GM12873 (cell line): Measurements from ENCODE around the gene MTFMT.
A peak's percentile ranks its signal among the peaks of the same experiment; 100 is the strongest.

Source experiments
- TF ChIP-seq, protein P1 (sequence below): IDR thresholded peaks from 2 replicates; pipeline ENCODE4 v1.5.1; 2012; ENCODE audit warnings: low read depth, mild to moderate bottlenecking, moderate library complexity, low read length, control low read depth; ENCODE audit not compliant: insufficient read depth; ENCODE audit errors: missing control alignments

Gene MTFMT

DNA sequence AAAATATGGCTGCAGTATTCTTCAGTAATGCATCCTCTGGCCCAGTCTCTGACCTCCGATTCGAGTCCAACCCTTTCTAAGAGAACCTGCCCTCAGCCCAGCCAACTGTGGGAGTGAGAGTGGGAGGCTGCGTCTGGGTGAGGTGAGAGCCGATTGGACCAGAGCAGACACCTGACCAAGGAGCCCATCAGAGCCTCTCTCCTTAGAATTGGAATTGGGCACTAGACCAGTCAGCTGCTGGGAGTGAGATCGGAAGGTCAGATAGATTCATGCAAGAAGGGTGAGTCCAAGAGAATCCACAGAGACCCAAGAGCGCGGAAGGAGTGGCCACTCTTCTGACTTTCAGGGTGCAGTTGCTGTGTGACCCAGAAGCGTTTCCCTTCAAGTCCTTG, 28.1 kb upstream of the MTFMT start:
- TF ChIP-seq, protein P1, sequence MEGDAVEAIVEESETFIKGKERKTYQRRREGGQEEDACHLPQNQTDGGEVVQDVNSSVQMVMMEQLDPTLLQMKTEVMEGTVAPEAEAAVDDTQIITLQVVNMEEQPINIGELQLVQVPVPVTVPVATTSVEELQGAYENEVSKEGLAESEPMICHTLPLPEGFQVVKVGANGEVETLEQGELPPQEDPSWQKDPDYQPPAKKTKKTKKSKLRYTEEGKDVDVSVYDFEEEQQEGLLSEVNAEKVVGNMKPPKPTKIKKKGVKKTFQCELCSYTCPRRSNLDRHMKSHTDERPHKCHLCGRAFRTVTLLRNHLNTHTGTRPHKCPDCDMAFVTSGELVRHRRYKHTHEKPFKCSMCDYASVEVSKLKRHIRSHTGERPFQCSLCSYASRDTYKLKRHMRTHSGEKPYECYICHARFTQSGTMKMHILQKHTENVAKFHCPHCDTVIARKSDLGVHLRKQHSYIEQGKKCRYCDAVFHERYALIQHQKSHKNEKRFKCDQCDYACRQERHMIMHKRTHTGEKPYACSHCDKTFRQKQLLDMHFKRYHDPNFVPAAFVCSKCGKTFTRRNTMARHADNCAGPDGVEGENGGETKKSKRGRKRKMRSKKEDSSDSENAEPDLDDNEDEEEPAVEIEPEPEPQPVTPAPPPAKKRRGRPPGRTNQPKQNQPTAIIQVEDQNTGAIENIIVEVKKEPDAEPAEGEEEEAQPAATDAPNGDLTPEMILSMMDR: no peak

DNA sequence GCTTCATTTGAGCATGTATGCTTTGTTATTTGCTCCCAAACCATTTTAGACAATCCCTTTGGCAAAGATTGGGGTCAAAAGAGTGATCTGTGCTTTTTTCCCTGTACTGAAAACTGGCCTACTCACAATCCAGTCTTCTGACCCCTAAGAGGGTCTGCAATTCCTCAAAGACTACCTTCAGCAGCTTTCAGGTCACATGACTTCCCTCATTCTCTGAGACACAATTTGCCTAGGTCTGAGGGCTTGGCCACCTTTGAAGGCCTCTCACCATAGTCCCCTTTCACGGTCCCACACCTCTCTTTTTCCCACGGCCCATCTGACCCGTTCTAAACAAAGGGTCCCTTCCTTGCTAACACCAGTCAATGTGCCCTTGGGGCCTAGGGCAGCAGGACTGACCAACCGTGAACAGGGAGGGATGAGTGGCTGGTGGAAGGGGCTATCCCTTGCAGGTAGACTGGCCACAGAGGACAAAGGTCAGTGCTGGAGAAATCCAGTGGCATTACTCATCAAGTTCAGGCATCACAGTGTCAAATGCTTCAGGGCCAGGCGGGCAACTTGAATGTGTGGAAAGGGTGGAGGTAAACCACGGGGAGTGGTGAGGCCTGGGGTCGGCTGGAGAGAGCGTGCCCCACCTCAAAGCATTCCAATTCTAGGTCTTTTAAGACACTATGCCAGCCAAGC, 27.6 kb upstream of the MTFMT start:
- TF ChIP-seq, protein P1: no peak

DNA sequence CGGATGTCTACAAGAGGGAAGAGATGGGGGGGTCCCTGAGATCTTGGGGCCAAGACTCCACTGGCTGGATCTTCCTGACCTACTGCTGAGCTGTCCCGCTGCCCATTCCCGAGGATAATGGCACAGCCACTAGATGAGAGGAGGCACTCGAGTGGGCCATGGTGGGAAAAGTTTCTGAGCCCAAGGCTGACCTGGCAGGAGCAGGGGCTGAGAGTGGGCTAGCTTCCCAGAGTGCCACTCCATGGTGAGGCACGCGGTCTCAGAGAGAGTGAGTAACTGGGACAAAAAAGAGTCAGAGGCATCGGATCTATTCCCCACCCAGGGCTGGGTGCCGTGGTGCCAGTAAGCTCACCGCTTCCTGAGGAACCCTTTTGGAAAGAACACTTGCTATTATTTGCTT, 26.7 kb upstream of the MTFMT start:
- TF ChIP-seq, protein P1: no peak

- TF ChIP-seq, protein P1: no peak
Measured at GRCh38 chr15:65055201-65055870, 25.9 kb upstream of the MTFMT start.

DNA sequence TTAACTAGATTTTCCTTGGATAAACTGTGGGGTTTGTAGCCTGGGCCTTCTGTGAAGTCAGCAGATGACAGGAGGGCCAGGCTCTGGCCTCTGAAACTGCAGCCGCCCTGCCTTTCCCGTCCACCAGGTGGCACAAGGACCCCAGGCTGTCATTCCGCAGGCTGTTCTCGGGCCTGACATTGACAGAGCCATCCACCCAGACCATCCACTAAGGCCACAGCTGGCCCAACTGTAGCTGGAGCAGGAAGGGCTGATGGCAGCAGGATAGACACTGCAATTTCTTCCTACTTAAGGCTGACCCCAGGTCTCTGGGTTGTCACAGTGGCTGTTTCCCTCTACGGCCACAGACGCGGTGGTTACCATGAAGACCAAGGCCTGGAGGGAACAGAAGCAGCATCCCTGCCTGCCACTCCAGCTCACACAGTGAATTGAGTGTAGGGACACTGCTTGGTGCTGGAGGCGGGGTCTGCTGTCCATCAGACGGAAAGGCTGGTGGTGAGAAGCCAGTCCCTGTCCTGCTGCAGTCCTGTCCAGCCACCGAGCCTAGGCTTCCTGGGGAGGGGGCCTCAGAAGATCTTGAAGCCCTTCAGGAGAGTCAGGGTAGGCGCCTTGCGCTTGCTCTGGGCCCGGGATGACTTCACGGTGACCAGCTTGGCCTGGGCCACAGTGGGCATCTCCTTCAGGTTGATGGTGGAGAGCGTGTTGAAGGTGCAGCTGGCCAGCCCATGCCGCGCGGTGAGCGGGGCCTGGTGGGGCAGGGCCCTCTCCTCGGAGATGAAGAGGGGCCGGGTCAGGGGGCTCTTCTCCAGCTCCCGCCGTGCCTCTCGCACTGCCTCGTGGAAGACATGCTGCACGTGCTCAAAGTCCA, 25.1 kb upstream of the MTFMT start:
- TF ChIP-seq, protein P1: peak; percentile 94

GRCh38 chr15:65052956-65053355, 23.5 kb upstream of the MTFMT start:
- TF ChIP-seq, protein P1: no peak

DNA sequence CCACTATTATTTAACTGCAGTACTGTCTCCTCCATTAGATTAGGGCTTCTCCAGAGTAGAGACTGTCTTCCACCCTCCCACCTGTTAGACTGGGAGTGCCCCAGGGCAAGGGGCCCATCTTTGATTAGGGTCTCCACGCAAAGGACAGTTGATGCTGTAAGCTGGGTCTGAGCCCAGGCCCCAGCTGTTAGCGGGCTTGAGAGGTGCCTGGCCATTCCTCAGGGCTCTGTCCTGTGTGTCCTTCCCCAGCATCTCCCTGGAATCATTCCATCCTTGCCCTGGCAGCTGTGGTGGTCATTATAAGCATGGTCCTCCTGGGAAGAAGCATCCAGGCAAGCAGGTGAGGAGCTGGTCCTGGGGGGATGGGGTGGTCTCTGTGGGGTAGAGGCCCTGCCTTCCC, 21.8 kb upstream of the MTFMT start:
- TF ChIP-seq, protein P1: no peak
